ENCODE data around the gene UNC119. TPM values are rescaled to one million over a fixed set of nuclear protein-coding genes. Genes with fewer than 3 reads are reported as not detected.
"Not testable (repeated sequence)": the region's sequence is repeated elsewhere in the genome, so short reads cannot be mapped to it uniquely, and the experiment has no call there.

The UNC119 gene
- total RNA-seq, 1 donor from 2014 or later: 22.0 TPM

DNA sequence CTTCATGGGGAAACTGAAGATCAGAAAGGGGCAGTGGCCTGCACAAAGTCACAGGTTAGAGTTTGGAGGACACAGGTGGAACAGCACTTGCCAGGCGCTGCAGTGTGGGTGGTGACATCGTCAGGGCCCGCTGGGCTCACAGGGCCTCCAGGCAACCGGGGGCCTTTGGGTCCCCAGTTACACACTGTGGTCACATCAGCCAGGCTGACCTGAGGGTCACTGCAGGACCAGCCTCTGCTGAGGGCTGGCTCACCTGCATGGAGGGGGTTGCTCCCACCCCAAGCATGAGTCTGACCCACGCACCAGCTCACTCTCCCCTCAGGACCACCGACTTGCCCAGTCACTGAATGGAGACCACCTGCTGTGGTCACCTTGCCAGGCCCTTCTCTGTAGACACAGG lies 29.2 kb downstream of the UNC119 start:
- DNase-seq (ENCODE audit: low read depth, low spot score): no peak

DNA sequence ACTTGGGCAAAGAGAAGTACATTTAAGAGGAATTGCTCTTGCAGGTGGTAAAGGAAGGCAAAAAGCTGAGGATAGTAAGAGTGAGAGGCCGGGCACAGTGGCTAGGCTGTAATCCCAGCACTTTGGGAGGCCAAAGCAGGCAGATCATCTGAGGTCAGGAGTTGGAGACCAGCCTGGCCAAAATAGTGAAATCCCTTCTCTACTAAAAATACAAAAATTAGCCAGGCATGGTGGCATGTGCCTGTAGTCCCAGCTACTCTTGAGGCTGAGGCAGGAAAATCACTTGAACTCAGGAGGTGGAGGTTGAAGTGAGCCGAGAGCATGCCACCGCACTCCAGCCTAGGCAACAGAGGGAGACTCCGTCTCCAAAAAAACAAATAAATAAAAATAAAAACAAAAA lies 30.1 kb downstream of the UNC119 start:
- not testable (repeated sequence) for DNase-seq (ENCODE audit: low read depth, low spot score)

DNA sequence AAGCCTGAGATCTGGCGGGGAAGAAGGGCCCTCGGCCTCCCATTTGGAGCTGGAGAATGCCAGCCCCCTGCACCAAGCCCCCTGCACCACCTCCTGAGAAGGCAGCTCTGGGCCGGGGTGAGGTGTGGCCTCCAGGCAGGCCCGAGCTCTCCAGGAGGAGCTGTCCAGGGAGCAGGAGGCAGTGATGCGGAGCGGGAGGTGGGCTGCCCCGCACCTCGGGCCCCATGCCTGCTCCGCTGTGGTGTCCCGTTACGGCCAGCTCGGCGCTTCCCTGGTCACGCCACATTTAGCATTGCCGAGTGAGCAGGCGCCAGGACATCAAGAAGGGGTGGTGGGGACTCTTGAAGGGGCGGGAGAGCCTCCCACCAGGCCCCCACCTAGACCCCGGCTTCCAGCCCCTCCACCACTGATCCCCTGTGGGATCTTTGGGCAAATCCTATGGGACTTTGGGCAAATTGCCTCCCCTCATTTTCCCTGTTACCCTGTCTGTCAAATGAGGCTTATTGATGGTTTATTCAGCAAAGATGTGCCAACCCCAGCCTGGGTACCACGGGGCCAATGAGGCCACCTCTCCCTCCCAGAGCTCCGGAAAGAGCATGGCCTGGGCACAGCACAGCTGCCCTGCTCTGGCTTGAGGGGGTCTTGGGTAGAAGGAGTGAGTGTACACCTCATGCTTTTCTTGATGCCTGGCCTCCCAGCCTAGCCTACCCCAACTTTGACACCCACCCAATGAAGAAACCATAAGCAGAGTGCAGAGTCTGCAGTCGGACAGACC lies 30.9 kb downstream of the UNC119 start:
- DNase-seq (ENCODE audit: low read depth, low spot score): no peak

DNA sequence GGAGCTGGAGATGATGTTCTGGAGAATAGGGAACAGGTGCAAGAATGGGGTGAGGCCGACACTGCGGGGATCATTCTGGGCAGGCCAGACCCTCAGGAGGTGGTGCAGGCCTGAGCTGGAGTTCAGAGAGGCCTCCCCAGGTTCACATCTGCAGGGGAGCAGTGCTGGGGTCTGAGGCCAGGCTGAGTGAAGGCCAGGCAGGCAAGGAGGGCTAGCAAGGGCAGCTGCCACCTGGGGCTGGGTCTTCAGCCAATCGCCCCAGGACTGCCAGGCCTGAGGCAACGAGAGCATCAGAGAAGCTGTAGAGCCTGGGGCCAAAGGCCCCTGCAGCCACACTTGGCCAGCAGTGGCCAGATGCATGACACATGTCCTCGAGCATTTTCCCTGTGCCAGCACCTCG lies 31.7 kb downstream of the UNC119 start:
- no peak for DNase-seq (ENCODE audit: low read depth, low spot score)

DNA sequence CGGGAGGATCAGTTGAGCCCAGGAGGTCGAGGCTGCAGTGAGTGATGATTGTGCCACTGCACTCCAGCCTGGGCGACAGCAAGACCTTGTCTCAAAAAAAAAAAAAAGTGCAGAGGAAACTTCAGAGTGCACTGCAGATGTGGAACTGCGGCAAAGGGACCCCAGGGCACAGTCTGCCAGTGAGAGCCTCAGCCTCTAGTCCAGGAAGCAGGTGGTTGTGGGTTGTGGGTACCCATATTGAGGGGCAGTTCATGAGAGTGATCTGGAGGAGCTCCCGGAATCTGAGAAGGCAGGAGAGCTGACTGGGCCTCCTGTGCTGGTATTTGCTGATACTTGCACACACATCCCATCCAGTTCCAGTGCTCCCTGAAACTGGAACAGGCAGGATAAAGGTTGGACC lies 33.2 kb downstream of the UNC119 start:
- DNase-seq (ENCODE audit: low read depth, low spot score): no peak

DNA sequence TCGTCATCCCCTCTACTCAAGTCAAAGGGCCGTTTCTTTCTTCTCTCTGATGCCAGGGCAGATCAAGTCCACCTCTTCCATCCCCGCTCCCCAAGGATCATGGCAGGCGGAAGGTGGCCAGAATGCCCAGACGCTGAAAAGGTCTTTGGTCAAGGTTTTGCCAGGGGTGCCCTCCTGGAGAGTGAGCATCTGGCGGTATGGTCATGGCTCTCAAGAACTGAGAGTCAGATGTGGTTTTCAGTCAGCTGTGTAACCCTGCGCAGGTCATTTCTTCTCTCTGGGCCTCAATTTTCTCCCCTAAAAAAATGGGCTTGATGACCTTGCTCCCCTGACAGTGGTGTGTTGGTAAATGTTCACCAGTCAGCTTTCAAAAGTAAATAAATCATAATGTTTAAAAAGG lies 33.8 kb downstream of the UNC119 start:
- no peak for DNase-seq (ENCODE audit: low read depth, low spot score)

DNA sequence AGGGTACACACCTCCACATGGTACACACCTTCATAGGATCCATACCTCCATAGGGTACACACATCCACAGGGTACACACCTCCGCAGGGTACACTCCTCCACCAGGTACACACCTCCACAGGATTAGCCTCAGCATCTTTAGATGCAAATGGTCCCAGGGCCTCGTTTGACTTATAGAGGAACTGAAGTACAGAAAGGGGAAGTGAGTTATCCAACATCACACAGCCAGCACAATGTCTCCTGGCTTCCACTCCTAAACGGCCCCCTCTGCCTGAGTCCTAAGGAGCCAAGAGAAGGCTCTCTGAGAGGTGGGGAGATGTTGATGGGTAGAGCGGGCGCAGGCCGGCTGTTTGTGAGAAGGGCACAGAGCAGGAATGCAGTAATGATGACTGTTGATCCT lies 34.3 kb downstream of the UNC119 start:
- no peak for DNase-seq (ENCODE audit: low read depth, low spot score)

DNA sequence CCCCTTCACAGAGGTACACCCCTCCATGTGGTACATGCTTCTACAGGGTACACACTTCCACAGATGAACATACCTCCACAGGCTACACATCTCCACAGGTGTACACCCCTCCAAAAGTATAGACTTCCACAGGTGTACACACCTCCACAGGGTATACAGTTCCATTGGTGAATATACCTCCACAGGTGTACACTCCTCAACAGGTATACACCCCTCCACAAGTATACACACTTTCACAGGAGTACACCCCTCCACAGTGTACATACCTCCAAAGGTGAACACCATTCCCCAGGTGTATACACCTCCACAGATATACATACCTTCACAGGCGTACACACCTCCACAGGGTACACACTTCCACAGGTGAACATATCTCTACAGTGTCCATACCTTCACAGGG lies 36.9 kb downstream of the UNC119 start:
- DNase-seq (ENCODE audit: low read depth, low spot score): no peak

DNA sequence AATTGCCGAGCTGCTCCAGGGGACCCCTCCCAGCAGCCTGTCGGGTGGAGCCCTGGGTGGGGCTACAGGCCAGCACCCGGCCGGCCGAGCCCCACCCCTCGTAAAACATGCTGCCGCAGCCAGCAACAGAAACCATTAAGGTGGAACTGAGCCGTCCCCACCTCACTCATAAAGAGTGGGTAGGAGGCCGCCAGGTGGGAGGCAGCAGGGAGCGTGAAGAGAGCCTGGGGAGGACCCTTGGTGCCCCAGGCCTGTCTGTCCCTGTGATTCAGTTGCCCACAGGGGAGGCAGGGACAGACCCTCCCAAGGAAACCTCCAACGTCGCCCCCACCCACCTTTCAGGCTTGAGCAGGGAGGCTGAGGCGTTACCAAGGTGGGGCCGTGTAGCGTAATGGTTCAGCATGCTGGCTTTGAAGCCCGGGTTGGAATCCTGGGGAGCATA lies 37.8 kb downstream of the UNC119 start:
- DNase-seq (ENCODE audit: low read depth, low spot score): no peak

DNA sequence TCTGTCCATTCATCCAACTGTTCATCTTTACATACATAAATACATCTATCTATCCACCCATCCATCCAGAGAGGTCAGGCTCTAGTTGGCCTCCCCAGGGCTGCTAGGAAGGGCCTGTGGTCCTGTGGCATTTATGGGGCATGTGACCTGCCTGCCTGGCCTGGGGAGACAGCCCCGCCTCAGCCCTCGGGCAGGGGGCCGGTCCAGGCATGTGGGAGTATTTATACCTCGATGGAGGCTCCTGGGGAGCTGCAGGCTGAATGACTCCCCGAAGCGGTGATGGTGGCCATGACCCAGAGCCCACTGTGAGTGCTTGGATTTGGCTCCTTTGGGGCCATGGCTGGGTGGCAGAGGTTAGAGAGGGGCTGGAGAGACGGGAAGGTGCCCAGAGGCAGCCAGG lies 38.9 kb downstream of the UNC119 start:
- DNase-seq (ENCODE audit: low read depth, low spot score): no peak

DNA sequence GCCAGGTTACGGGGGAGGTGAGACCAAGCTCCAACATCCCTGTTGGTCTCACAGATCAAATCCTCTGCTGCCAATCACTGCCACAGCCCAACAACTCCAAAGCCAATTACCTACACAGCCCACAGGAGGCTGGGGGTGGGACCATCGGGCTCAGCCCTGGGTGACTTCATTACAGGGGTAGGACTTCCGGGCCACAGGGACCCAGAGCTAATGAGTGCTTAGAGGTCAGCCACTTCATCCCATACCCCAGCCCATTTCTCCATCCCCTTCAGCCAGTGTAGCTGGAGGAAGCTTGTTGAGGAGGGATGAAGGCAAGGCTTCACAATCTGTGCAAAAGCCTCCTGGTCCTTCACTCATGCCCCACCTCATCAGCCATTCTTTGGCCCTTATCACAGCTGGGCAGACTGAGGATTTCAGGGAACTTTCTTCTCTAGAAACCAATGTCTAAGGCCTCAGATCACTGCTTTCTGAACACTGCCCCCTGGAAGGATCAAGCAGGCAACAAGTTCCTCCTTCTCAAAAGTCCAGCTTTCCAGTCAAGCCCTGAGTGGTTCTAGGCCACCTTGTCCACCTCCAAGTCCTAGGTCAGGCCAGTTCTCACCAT lies 40.5 kb downstream of the UNC119 start:
- no peak for DNase-seq (ENCODE audit: low read depth, low spot score)

DNA sequence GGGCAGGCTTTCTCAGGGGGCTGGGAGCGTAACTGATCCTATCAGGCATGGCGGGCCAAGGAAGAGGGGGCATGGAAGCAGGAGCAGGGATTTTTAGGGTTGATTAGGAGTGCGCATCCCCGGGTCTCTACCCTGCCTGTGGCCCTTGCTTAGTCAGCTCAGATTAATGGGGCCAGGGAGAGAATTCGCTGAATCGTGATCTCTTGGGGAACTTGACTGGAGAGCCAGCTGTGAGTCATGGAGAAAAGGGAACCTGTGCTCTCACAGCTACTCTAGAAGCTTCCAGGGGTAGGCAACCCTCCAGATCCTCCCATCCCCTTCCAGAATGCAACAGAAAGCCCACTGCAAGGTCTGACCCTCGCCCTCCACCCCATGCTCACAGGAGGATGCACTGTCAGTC lies 42.6 kb downstream of the UNC119 start:
- DNase-seq (ENCODE audit: low read depth, low spot score): no peak

DNA sequence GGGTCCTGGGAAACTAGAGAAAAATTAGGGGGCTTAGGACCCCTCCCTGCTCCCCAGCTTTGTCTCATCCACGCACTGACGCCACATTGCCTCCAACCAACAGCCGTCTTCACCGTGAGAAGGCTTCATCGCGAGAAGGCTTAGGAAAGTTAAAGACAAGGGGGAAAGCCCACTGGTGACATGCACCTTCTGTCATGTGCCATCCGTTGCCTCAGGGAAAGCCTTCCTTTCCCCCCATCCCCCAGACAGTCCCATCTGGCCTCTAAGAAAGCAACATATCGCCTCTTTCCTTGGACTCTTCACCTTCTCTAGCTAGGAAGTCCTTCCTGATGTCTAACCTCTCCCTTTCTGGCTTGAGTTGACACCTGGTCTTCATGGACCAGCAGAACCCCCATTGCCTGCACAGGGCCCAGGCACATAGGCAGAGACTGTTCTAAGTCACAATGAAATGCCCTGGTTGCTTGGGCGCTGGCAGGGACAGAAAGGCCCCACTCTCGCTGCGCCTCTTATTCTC lies 44.2 kb downstream of the UNC119 start:
- DNase-seq (ENCODE audit: low read depth, low spot score): no peak

DNA sequence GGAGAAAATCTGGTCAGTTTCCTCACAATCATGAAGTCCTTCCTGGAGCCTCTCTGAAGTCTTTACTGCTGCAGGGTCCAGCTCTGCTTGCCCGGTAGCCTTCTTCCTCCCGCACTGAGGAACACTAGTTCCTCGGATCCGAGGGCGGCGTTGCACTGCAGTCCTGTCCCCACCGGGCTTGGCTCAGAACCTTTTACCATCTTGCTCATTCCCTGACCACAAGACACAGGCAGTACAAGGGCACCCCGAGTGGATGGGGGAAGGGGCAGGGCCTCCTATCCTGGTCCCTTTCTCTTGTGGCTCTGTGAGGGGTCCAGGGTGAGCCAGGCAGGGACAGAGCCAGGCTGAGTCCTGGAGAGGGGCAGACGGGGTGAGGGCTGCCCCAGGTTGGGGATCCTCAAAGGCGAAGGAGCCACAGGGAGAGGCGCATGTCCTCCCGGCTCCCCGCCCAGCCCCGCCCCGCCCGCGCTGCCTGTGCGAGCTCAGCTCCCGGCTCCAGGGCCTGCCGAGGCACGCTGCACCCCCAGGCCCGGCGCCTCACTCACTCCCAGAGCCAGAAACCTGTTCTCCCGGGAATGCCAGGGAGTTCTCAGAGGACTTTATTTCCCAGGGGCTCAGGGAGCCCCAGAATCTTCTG lies 44.7 kb downstream of the UNC119 start:
- no peak for DNase-seq (ENCODE audit: low read depth, low spot score)

DNA sequence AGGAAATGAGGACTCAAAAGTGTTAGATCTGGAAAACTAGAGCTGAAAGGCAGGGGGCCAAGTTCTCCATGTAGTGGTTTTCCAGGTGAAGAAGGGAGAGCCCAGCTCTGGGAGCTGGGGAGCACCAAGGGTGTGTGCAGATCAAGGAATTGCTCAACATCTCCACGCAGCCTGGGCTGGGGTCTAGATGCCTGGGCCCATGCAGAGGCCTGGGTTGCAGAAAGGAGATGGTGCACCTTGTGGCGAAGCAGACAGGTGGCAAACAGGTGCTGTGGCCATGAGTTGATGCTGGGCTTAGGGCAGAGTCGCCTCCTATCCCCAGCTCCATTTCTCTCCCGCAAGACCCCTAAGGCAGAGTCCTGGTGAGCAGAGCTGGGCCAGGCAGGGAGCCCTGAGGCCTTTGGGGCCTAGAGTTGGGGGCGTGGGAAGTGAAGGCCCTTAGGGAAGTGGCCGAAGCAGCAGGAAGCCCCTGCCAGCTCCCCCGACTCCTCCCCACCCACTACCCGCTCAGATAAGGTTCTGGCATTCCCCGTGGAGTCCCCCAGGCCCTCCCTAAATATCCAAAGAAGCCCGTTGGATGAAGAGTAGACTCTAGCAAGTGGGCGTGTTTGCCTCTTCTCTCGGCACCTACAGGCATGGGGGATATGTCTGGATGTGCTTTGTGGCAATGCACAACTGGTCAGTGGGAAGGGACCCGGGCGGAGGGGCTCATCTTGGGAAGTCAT lies 45.5 kb downstream of the UNC119 start:
- no peak for DNase-seq (ENCODE audit: low read depth, low spot score)

DNA sequence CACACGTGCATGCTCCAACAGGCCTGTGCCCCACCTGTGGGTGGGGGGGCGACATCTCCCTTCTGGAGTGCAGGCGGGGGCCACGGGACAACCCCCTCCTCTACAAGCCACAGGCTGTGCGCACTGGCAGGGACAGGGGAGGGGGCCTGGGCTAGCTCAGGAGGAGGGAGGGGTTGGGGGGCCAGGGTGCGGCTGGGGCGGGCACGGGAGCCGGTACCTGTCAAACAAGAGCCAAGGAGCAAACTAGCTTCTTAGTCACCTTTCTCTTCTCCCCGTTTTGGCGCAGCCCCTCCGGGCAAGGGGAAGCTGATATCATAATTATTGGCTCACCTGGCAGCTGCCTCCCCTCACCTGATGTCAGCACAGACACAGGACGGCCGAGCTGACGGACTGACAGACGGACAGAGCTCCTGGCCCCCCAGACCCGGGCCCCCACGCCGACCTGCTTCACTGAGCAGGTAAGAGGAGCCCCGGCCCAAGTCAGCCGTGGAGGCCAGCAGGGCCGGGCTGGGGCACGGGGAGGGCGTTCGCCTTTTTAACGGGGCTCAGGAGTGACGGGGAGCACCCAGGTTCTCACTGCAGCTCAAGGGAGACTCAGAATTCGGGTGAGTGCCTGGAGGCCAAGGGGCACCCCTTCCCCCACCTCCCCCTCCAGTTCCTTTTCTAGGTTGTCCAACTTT lies 46.3 kb downstream of the UNC119 start, which contains the start of gene FOXN1:
FOXN1 (plus strand) TSS at position 363 of the 680 bp plus-strand sequence. CDS start 17,622 bp downstream, outside the sequence.
- no peak for DNase-seq (ENCODE audit: low read depth, low spot score)

DNA sequence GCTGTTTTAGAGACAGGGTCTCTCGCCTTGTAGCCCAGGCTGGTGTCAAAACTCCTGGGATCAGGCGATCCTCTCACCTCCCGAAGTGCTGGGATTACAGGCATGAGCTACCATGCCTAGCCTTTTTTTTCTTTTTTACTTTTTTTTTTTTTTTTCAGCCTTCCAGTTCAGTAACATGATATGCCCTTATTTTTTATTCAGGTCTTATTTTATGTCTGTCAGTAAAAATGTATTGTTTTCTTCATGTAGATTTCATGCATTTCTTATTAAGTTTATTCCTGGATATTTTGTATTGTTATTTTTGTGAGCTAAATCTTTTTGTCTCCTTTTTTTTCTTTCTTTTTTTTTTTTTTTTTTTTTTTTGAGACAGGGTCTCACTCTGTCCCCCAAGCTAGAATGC lies 49.0 kb downstream of the UNC119 start:
- DNase-seq (ENCODE audit: low read depth, low spot score): no peak

DNA sequence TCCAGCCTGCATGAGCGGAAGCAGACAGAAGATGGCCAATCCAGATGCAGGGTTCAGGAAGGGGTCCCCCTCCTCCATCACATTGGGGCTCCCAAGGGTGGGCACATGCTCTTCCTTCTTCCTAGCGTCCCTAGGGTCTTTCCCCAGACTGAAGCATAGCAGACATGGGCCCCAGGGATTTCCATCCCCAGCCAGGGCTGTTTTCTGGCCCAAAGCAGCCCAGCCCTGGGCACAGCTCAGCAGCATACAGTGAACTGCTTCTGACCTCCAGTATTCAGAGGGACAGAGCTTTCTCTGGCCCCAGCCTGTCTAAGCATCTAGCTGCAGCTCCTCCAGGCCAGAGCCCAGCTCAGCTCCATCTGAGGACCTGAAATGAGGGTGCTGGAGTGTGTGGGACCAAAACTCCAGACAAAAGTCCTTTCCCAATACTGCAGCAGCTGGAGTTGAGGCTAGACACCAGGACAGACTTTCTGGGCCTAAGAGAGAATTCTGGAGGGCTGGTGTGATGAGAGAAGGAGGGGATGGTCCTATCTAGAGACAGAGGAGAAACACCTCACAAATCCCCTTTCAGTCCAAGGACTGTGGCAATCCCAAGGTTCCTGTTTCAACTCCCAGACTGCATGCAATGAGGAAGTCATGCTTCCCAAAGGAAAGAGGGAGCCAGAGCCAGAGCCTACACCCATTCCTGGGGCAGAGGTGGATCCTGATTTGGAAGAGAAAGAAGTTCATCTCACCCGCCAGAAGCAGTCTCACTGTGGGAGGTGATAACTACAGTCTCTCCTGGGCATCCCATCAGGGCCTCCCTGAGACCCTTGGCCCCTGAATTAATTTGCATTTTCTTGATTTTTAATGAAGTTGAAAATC lies 50.8 kb downstream of the UNC119 start:
- no peak for DNase-seq (ENCODE audit: low read depth, low spot score)

DNA sequence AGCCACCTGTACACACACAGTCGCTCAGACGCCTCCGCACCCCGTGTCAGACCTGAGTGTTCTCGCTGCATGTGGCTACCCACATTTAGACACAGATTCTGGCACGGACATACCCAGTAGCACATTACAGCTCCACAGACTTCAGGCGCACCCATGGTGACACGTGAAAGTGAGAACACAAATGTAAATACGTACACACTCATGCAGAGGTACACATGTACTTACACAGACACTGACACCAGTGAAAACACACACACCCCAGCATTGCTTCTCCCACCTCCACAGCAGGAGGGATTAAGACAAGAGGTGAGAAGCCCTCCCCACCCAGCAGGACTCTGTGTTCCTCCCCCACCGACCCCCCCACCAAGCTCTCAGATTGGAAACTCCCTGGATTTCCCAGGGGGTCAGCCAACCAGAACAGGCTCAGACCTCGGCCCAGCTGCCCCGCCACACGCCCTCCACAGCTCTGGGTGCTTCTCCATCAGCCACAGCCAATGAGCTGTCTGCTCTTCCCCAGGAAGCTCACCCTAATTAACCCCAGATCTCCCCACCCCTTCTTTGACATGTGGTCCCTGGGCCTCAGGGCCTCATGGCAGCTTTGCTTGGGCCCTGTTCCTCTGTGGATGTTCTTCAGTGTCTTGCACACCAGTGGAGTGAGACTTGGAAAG lies 51.6 kb downstream of the UNC119 start:
- DNase-seq (ENCODE audit: low read depth, low spot score): no peak

All from pulmonary artery endothelial cell (primary cell).